HG03066 (cell line): ENCODE data around the gene ELOF1.

Source experiments
- ATAC-seq: cut with Tn5 transposase; IDR thresholded peaks from one replicate; pipeline ENCODE4 v1.9.1; 2021; ENCODE audit warnings: low read depth; ENCODE audit not compliant: unreplicated experiment

ELOF1 gene

GRCh38 chr19:11538232-11539036 is 20.6 kb downstream of the ELOF1 start, which contains the start of gene CNN1:
Gene CNN1, plus strand, starts transcription at chr19:11538851. Its CDS starts 77 bp downstream, at chr19:11538928.
- no peak for ATAC-seq

- no peak for ATAC-seq
Observed at GRCh38 chr19:11535792-11536595, 23.0 kb downstream of the ELOF1 start.

- ATAC-seq, result no peak
Observed at GRCh38 chr19:11534948-11535347, 24.1 kb downstream of the ELOF1 start.

GRCh38 chr19:11534538-11534937 is 24.5 kb downstream of the ELOF1 start:
- no peak for ATAC-seq

GRCh38 chr19:11530432-11530831 is 28.6 kb downstream of the ELOF1 start:
- ATAC-seq, result no peak

- ATAC-seq, result peak; percentile 95
Observed at GRCh38 chr19:11528551-11529341, 30.3 kb downstream of the ELOF1 start, which contains the start of gene ECSIT. Gene ECSIT, minus strand, starts transcription at chr19:11529134. Its CDS starts 9,964 bp downstream, at chr19:11519170.

GRCh38 chr19:11519138-11519537 is 39.9 kb downstream of the ELOF1 start:
- ATAC-seq, result no peak

- no peak for ATAC-seq
Observed at GRCh38 chr19:11513946-11514345, 45.1 kb downstream of the ELOF1 start.

GRCh38 chr19:11510444-11510843 is 48.6 kb downstream of the ELOF1 start:
- ATAC-seq, result no peak

GRCh38 chr19:11507370-11508078 is 51.5 kb downstream of the ELOF1 start:
- no peak for ATAC-seq

GRCh38 chr19:11506967-11507366 is 52.1 kb downstream of the ELOF1 start:
- ATAC-seq, result no peak

- ATAC-seq, result peak; percentile 24
Observed at GRCh38 chr19:11506101-11506555, 52.9 kb downstream of the ELOF1 start.

- ATAC-seq, result peak; percentile 52
Observed at GRCh38 chr19:11505504-11506100, 53.4 kb downstream of the ELOF1 start, which contains the start of gene ZNF653. Gene ZNF653, minus strand, starts transcription at chr19:11505839. Its CDS starts 53 bp downstream, at chr19:11505786.

GRCh38 chr19:11505032-11505503 is 54.0 kb downstream of the ELOF1 start:
- peak; percentile 89 for ATAC-seq

- no peak for ATAC-seq
Observed at GRCh38 chr19:11504502-11505031, 54.5 kb downstream of the ELOF1 start.
